ENCODE results near the gene WDR88.

The WDR88 gene

DNA sequence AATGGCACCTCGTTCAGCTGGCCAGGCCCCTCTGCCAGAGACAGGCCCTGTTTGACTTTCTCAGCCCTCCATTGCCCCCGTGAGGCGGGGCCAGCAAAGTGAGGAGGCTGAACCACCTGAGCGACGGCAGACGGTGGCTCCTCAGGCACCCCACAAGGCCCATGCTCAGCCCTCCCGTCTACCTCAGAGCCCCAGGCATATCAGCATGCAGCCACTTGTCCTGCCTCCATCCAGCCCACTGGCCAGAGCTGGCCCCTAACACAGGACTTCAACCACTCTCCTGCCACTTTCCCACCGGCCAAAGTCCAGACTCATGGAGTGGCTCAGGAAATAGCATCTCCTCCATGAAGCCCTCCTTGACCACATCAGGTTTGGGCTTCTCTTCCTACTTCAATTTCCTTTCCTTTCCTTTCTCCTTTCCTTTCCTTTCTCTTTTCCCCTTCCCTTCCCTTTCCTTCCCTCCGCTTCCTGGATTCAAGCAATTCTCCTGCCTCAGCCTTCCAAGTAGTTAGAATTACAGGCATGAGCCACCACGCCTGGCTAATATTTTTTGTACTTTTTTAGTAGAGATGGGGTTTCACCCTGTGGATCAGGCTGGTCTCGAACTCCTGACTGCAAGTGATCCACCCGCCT, 84.4 kb downstream of the WDR88 start:
- Histone ChIP-seq H3K23ac (ENCODE audit: low read length in 2 of 2) (no peak overlapping the region), H3K36me3 (ENCODE audit: control insufficient read depth in 1 of 2, insufficient read depth in 2 of 2, low read depth in 1 of 2, low read length in 2 of 2) (no peaks in the 10 kb centered on the region), H3K4me3 (ENCODE audit: insufficient read depth in 1 of 2, low read depth in 1 of 2, low read length in 2 of 2) (no peak overlapping the region), H2AFZ (ENCODE audit: low read depth, low read length) (no peak overlapping the region), H3K27me3 (ENCODE audit: control insufficient read depth in 1 of 2, insufficient read depth in 1 of 2, low read length in 2 of 2) (peaks cover 19 to 50% of the 10 kb centered on the region in 2 experiments), H3K27ac (ENCODE audit: low read length, poor library complexity, severe bottlenecking) (no peak overlapping the region), H3K18ac (ENCODE audit: low read depth in 1 of 2, low read length in 2 of 2) (no peak overlapping the region), H3K14ac (ENCODE audit: low read length in 2 of 2) (no peak overlapping the region), H4K8ac (ENCODE audit: low read length) (no peak overlapping the region), H2BK120ac (ENCODE audit: low read depth, low read length) (no peak overlapping the region), H3K4me2 (ENCODE audit: low read length, poor library complexity, severe bottlenecking) (no peak overlapping the region), H3K9me3 (ENCODE audit: control insufficient read depth, low read length) (no peaks in the 10 kb centered on the region), H4K91ac (ENCODE audit: low read length) (no peak overlapping the region), H2BK12ac (ENCODE audit: low read length in 2 of 2) (no peak overlapping the region), H2AK5ac (ENCODE audit: low read length, severe bottlenecking) (no peak overlapping the region), H3K4ac (ENCODE audit: low read depth in 1 of 2, low read length in 2 of 2) (no peak overlapping the region), H3K9ac (ENCODE audit: low read length) (no peak overlapping the region), H3K79me1 (replicated peaks; ENCODE audit: low read length, poor library complexity, severe bottlenecking) (no peaks in the 10 kb centered on the region), H3K4me1 (ENCODE audit: control insufficient read depth, insufficient read depth, low read depth, low read length) (peaks cover 4% of the 10 kb centered on the region), H2BK5ac (ENCODE audit: low read depth, low read length, poor library complexity, severe bottlenecking) (no peak overlapping the region), H2BK15ac (ENCODE audit: low read depth, poor library complexity, severe bottlenecking) (no peak overlapping the region)
- 62% methylated on average over 12 of the region's 12 CpGs for WGBS
- no peak for DNase-seq

DNA sequence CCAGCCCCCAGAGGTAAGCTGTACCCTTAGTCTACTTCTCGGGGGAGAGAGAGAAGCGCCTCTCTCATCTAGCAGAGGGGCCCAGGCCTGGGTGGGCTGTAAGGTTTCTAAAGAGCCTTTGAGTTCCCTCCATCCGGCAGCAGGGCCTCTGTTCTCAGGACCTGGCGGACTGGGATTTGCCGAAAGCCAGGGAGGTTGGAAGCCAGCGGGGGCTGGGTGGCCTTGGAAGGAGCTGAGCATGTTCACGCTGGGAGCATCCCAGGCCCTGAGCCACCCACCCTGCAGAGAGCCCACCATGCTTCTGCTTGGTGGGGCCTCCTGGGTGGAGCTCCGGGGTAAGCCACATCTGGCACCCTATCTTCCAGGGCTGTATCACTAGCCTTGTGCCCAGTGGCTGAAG, 86.0 kb downstream of the WDR88 start:
- H3K14ac ChIP-seq (ENCODE audit: low read length in 2 of 2) = no peak overlapping the region
- H2BK12ac ChIP-seq (ENCODE audit: low read length in 2 of 2) = no peak overlapping the region
- no peaks in the 10 kb centered on the region for H3K9me3 ChIP-seq (ENCODE audit: control insufficient read depth, low read length)
- no peak overlapping the region for H3K4ac ChIP-seq (ENCODE audit: low read depth in 1 of 2, low read length in 2 of 2)
- no peak overlapping the region for H2BK120ac ChIP-seq (ENCODE audit: low read depth, low read length)
- no peak overlapping the region for H2AFZ ChIP-seq (ENCODE audit: low read depth, low read length)
- H2BK5ac ChIP-seq (ENCODE audit: low read depth, low read length, poor library complexity, severe bottlenecking) = no peak overlapping the region
- H3K9ac ChIP-seq (ENCODE audit: low read length) = no peak overlapping the region
- H4K8ac ChIP-seq (ENCODE audit: low read length) = no peak overlapping the region
- no peak for DNase-seq
- no peak overlapping the region for H3K4me2 ChIP-seq (ENCODE audit: low read length, poor library complexity, severe bottlenecking)
- peaks cover 4% of the 10 kb centered on the region for H3K4me1 ChIP-seq (ENCODE audit: control insufficient read depth, insufficient read depth, low read depth, low read length)
- no peak overlapping the region for H3K23ac ChIP-seq (ENCODE audit: low read length in 2 of 2)
- H3K79me1 ChIP-seq (replicated peaks; ENCODE audit: low read length, poor library complexity, severe bottlenecking) = no peaks in the 10 kb centered on the region
- no peak overlapping the region for H4K91ac ChIP-seq (ENCODE audit: low read length)
- no peak overlapping the region for H3K4me3 ChIP-seq (ENCODE audit: insufficient read depth in 1 of 2, low read depth in 1 of 2, low read length in 2 of 2)
- no peak overlapping the region for H2AK5ac ChIP-seq (ENCODE audit: low read length, severe bottlenecking)
- H3K18ac ChIP-seq (ENCODE audit: low read depth in 1 of 2, low read length in 2 of 2) = no peak overlapping the region
- peaks cover 28 to 60% of the 10 kb centered on the region in 2 experiments for H3K27me3 ChIP-seq (ENCODE audit: control insufficient read depth in 1 of 2, insufficient read depth in 1 of 2, low read length in 2 of 2)
- H2BK15ac ChIP-seq (ENCODE audit: low read depth, poor library complexity, severe bottlenecking) = no peak overlapping the region
- H3K36me3 ChIP-seq (ENCODE audit: control insufficient read depth in 1 of 2, insufficient read depth in 2 of 2, low read depth in 1 of 2, low read length in 2 of 2) = no peaks in the 10 kb centered on the region
- 86% methylated on average over 8 of the region's 8 CpGs for WGBS
- H3K27ac ChIP-seq (ENCODE audit: low read length, poor library complexity, severe bottlenecking) = no peak overlapping the region

DNA sequence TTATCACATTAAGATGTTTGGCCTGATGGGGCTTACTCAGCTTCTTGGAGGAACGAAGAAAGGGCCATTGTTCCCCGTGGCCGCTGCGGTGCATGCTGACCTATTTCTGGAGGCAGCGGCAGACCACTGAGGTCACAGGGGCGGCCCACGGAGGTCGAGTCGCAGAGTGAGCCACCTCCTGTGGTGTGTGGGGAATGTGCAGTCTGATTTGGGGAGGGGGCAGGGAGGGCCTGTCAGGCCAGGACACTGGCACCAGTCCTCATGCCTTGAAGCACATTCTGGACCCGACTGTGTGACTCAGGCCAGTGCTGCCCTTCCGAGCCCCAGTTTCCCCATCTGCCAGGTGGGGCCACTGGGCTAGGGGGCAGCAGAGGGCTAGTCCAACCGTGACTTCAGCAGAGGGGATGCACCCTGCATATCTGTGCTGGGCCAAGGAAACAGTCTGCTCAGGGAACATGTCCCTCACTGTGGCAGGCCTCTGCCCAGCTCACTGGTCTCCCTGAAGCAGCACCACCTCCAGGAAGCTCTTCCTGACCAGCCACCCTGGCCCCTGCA, 87.4 kb downstream of the WDR88 start:
- H3K9me3 ChIP-seq (ENCODE audit: control insufficient read depth, low read length) = no peaks in the 10 kb centered on the region
- WGBS = 73% methylated on average over 12 of the region's 12 CpGs
- DNase-seq = no peak

DNA sequence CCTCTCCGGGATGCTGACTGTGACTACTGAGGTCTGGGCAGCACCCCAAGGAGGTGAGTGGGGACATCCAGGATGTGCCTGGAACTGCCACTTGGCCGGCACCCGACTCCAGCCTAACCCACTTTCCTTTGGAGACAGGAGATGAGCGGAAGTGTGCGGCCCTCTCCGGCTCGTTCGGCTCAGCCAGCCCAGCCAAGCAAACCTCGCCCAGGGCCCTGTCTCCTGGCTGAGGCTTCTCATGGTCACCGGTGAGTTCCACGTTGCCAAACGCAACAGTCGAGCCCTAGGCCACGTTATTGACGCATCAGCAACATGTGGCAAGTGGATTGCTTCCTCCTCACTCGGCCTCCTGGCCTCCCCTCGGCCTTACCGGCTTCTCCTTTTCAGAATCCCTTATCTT, 88.2 kb downstream of the WDR88 start:
- no peak overlapping the region for H2BK120ac ChIP-seq (ENCODE audit: low read depth, low read length)
- H2BK5ac ChIP-seq (ENCODE audit: low read depth, low read length, poor library complexity, severe bottlenecking) = no peak overlapping the region
- H2AFZ ChIP-seq (ENCODE audit: low read depth, low read length) = no peak overlapping the region
- H3K79me1 ChIP-seq (replicated peaks; ENCODE audit: low read length, poor library complexity, severe bottlenecking) = no peaks in the 10 kb centered on the region
- no peaks in the 10 kb centered on the region for H3K36me3 ChIP-seq (ENCODE audit: control insufficient read depth in 1 of 2, insufficient read depth in 2 of 2, low read depth in 1 of 2, low read length in 2 of 2)
- H3K14ac ChIP-seq (ENCODE audit: low read length in 2 of 2) = no peak overlapping the region
- H2BK15ac ChIP-seq (ENCODE audit: low read depth, poor library complexity, severe bottlenecking) = no peak overlapping the region
- no peak overlapping the region for H3K18ac ChIP-seq (ENCODE audit: low read depth in 1 of 2, low read length in 2 of 2)
- H3K4me2 ChIP-seq (ENCODE audit: low read length, poor library complexity, severe bottlenecking) = no peak overlapping the region
- H3K27ac ChIP-seq (ENCODE audit: low read length, poor library complexity, severe bottlenecking) = no peak overlapping the region
- no peak for DNase-seq
- H3K4me3 ChIP-seq (ENCODE audit: insufficient read depth in 1 of 2, low read depth in 1 of 2, low read length in 2 of 2) = no peak overlapping the region
- WGBS = 92% methylated on average over 18 of the region's 18 CpGs
- no peaks in the 10 kb centered on the region for H3K9me3 ChIP-seq (ENCODE audit: control insufficient read depth, low read length)
- H4K8ac ChIP-seq (ENCODE audit: low read length) = no peak overlapping the region
- peaks cover 4% of the 10 kb centered on the region for H3K4me1 ChIP-seq (ENCODE audit: control insufficient read depth, insufficient read depth, low read depth, low read length)
- no peak overlapping the region for H3K4ac ChIP-seq (ENCODE audit: low read depth in 1 of 2, low read length in 2 of 2)
- H3K9ac ChIP-seq (ENCODE audit: low read length) = no peak overlapping the region
- H3K23ac ChIP-seq (ENCODE audit: low read length in 2 of 2) = no peak overlapping the region
- no peak overlapping the region for H4K91ac ChIP-seq (ENCODE audit: low read length)
- H3K27me3 ChIP-seq (ENCODE audit: control insufficient read depth in 1 of 2, insufficient read depth in 1 of 2, low read length in 2 of 2) = peaks cover 48 to 68% of the 10 kb centered on the region in 2 experiments
- no peak overlapping the region for H2AK5ac ChIP-seq (ENCODE audit: low read length, severe bottlenecking)
- H2BK12ac ChIP-seq (ENCODE audit: low read length in 2 of 2) = no peak overlapping the region

More for the DNA sequence above, 87.4 kb downstream of the WDR88 start:
- Histone ChIP-seq H2AFZ (ENCODE audit: low read depth, low read length) (no peak overlapping the region), H4K91ac (ENCODE audit: low read length) (no peak overlapping the region), H3K79me1 (replicated peaks; ENCODE audit: low read length, poor library complexity, severe bottlenecking) (no peaks in the 10 kb centered on the region), H3K18ac (ENCODE audit: low read depth in 1 of 2, low read length in 2 of 2) (no peak overlapping the region), H2BK15ac (ENCODE audit: low read depth, poor library complexity, severe bottlenecking) (no peak overlapping the region), H3K4me1 (ENCODE audit: control insufficient read depth, insufficient read depth, low read depth, low read length) (peaks cover 4% of the 10 kb centered on the region), H3K27me3 (ENCODE audit: control insufficient read depth in 1 of 2, insufficient read depth in 1 of 2, low read length in 2 of 2) (peaks cover 40 to 60% of the 10 kb centered on the region in 2 experiments), H2AK5ac (ENCODE audit: low read length, severe bottlenecking) (no peak overlapping the region), H3K36me3 (ENCODE audit: control insufficient read depth in 1 of 2, insufficient read depth in 2 of 2, low read depth in 1 of 2, low read length in 2 of 2) (no peaks in the 10 kb centered on the region), H3K9ac (ENCODE audit: low read length) (no peak overlapping the region), H3K4me3 (ENCODE audit: insufficient read depth in 1 of 2, low read depth in 1 of 2, low read length in 2 of 2) (no peak overlapping the region), H3K4me2 (ENCODE audit: low read length, poor library complexity, severe bottlenecking) (no peak overlapping the region), H2BK5ac (ENCODE audit: low read depth, low read length, poor library complexity, severe bottlenecking) (no peak overlapping the region), H3K27ac (ENCODE audit: low read length, poor library complexity, severe bottlenecking) (no peak overlapping the region), H2BK120ac (ENCODE audit: low read depth, low read length) (no peak overlapping the region), H3K4ac (ENCODE audit: low read depth in 1 of 2, low read length in 2 of 2) (no peak overlapping the region), H2BK12ac (ENCODE audit: low read length in 2 of 2) (no peak overlapping the region), H3K14ac (ENCODE audit: low read length in 2 of 2) (no peak overlapping the region), H3K23ac (ENCODE audit: low read length in 2 of 2) (no peak overlapping the region), H4K8ac (ENCODE audit: low read length) (no peak overlapping the region)
